Ecto neural progenitor cell (in vitro differentiated cells): ENCODE results near the gene IMMP2L.

Source experiments
- DNase-seq: peaks from one replicate; pipeline ENCODE4 v3.0.0-alpha.2; 2018; ENCODE audit warnings: low spot score

IMMP2L gene

DNA sequence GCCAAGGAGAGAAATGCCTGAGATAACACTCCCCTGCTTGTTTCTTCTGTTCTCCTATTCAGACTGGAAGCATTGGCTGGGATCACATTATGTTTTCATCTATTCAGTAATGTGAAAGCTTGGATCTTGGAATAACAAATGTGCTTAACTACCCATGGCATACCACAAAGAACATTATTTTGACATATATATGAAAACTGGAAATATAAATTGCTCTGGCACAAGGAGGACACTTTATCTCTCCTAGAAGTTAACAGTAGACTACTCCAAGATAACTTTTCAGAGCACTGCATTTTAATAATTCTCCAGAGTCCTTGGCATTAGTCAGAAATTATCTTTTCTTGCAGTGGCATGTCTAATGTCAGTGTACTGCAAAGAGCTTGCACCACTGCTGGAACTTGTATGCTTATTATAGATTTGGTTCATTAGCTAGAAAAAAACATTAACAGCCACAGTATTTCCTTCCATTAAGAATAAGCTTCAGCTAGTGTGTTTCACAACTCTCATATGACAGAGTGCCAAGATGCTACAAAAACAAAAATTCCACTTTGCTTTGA is 640.6 kb downstream of the IMMP2L start:
- no peak for DNase-seq

DNA sequence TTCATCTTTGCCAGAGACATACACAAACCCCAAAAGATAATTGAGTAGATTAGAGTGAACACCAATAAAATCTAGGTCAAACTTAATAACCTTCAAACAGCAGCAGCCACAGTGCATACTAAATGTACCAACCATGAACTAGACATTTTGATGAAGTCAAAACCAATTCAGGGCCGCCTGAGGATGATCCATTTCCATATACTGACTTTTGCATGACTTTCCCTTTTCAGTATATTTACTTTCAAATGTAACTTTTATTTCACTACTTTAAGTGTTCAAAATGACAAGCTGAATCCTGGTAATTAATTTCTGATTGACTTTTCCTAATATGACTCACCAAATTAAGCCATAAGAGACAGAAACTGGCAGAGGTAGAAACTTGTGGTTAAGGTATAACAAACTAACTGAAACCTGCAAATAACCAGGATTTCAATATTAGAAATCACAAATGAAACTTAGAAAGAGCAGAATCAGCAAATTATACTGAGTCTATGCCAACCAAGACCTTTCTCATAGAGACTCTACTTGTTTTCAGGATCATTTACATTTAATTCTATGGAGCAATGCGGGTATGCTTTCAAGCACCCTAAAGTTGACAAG is 643.2 kb downstream of the IMMP2L start:
- no peak for DNase-seq

DNA sequence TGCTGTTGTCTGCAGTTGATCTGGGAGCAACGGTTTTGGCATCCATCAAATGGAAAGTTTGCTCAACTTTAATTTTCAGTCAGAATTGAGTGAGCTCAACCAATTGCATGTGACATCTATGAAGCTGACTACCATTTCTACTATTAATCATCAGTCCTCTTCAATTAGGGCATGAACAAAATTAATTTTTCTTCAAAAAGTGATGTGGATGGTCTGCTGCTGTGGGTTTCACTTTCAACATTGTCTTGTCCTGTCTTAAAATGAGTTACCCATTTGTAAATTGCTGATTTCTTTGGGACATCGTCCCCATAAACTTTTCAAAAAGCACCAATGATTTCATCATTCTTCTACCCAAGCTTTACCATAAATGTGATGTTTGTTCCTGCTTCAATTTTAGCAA is 648.0 kb downstream of the IMMP2L start:
- no peak for DNase-seq

GRCh38 chr7:110911632-110912031 is 650.7 kb downstream of the IMMP2L start:
- no peak for DNase-seq

DNA sequence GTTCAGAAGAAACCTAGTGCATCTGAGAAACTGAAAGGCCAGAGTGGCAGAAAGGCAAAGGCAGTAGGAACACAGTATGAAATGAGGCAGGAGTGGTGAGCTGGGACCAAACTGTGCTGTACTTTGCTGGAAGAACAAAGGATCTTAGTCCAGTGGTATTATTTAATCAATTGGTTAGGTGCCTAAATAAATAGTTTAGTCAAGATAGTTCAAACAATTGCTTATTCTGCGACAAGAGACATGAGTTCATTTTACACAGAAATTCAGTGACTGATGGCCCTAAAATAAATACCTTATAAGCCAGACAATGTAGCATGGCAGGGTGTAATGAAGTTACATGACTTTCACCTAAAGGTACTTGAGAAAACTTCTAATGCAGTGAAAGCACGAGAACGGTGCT is 653.2 kb downstream of the IMMP2L start:
- no peak for DNase-seq

DNA sequence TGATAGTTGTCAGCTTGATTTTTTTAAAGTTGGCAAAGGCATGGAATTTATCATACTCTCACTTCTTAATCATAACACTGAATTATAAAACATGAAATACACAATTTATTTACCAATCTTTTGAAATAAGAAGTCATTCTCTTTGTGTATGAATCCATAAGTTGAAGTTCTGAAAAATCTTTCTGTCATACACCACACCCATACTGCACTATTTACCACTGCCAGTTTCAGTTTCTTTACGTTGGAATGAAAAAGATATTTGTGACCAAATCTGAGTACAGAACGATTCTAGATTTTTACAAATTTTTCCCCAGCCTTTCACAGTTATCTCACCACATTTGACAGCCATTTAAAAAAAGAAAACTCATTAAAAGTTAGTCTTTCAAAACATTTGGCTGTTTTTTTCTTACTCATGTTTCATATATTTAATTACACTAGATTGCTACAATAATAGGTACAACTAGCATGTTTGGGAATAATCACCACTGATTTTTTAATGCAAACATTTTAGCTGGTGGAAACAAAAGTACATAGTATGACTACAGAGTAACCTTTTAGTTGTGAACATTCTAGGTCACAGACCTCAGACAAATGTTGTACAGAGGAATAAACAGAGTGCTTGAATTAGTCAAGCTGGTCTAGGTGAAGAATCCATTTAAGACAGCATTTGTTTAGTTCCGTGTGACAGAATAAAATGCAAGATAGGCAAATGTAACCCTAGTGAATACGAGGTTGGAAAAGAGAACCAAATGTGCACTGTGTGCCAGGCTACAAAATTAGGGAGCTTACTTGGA is 656.3 kb downstream of the IMMP2L start:
- no peak for DNase-seq

DNA sequence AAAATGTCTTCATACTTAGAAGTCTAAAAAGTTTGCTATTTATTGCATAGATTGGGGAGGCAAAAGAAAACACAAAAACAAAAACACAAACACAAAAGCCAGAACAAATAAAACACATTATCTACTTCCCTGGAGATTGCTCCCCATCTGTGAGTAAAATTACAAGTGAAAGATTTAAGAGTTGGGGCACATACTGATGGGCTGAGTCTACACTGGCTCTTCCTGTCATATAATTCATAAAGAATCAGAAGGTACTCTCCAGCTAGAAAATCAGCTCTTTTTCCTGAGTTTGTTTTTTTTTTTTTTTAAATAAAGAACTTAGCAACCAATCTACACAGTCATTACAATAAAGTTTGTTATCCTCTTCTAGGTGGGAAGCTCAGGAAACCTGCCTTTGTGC is 663.8 kb downstream of the IMMP2L start:
- no peak for DNase-seq

GRCh38 chr7:110897538-110897937 is 664.8 kb downstream of the IMMP2L start:
- DNase-seq: no peak

DNA sequence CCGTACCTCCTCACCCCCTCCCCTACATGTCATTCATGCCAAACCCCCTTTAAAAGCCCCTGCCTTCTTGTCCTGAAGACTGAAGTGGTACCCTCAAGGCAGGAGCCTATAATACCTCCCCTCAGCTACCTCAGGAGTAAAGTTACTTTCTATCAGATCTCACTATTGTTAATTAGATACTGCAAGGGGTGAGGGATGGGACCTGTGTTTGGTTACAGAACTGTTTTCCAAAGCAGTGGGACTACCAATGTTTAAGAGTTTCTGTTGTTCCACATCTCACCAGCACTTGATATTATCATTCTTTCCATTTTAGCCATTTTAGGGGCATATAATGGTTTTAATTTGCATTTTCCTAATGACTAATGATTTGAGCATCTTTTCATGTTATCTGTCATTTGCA is 668.2 kb downstream of the IMMP2L start:
- DNase-seq: no peak

- DNase-seq: no peak
Observed at GRCh38 chr7:110891197-110891596, 671.1 kb downstream of the IMMP2L start.

GRCh38 chr7:110890101-110890500 is 672.2 kb downstream of the IMMP2L start:
- DNase-seq: no peak

GRCh38 chr7:110889335-110889734 is 673.0 kb downstream of the IMMP2L start:
- no peak for DNase-seq

DNA sequence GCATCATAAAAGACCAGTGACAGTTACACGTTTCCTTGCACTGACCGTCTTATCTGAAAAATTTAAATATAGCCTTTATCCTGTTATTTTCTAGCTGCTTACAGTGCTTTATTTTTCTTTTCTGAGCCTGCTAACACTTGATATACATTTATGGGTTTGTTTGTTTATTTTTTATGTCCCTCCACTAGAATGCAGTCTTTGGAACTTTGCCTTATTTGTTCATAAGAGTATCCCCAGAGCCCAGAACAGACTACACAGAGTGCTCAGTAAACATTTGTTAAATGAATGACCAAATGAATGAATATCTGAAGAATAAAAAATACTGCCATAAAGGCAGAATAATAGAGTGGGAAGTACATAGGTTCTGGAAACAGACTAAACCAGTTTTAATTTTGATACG is 673.7 kb downstream of the IMMP2L start:
- no peak for DNase-seq

DNA sequence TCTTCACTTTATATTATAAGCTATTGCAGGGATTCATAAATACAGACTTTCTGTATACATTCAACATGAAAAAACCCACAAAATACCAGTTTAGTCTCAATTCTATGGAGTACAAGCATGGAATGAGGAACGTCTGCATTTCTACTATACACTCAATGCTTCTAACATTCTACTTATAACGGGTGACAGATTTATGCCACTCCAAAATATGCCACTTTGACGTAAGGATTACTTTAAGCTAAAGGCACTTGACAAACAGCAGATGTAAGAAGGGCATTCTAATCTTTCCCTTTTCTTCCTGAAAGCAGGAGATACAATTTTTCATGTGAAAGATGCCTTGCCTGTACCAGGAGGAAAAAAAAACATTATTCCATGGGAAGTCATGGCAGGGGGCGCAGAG is 676.8 kb downstream of the IMMP2L start:
- DNase-seq: no peak

- DNase-seq: no peak
Observed at GRCh38 chr7:110881721-110882120, 680.6 kb downstream of the IMMP2L start.

DNA sequence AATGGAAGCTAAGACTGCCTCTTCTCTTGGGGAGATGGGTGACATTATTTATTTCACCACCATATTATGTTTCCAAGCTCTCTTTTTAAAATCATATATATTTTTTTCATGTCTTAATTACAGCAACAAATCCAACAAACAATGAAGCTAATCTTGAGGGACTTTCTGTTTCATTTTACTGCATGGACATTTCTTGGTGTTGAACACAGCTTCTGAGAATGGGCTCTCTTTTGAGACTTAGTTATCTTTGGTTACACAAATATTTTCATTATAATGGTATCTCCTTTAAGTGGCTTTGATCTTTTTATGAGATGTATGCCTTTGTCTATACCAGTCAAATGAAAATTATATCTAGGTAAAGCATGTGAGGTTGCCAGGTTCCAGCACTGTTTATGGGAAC is 681.3 kb downstream of the IMMP2L start:
- DNase-seq: no peak

GRCh38 chr7:110877016-110877415 is 685.3 kb downstream of the IMMP2L start:
- no peak for DNase-seq

GRCh38 chr7:110875346-110875745 is 686.9 kb downstream of the IMMP2L start:
- DNase-seq: no peak

- DNase-seq: no peak
Observed at GRCh38 chr7:110871856-110872255, 690.4 kb downstream of the IMMP2L start.

GRCh38 chr7:110870926-110871325 is 691.4 kb downstream of the IMMP2L start:
- no peak for DNase-seq

GRCh38 chr7:110868458-110868857 is 693.8 kb downstream of the IMMP2L start:
- DNase-seq: no peak

DNA sequence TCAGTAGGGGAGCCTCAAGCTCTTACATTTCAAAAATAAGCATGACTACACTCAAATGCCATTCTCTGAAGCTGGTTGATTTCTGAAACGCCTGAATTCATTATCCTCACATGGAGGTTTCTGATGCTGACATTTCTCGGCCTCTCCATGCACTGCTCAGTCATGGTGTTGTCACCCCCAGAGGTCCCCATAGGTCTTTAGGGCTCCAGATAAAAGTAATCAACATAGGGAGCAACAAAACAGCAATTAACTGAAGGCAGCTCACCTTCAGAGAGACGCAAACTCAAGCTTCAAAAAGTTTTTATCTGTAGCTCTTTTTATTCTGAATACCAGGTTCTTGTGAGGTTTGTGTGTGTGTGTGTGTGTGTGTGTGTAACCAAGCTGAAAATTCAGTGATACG is 694.5 kb downstream of the IMMP2L start:
- no peak for DNase-seq

- DNase-seq: no peak
Observed at GRCh38 chr7:110863258-110863657, 699.0 kb downstream of the IMMP2L start.

DNA sequence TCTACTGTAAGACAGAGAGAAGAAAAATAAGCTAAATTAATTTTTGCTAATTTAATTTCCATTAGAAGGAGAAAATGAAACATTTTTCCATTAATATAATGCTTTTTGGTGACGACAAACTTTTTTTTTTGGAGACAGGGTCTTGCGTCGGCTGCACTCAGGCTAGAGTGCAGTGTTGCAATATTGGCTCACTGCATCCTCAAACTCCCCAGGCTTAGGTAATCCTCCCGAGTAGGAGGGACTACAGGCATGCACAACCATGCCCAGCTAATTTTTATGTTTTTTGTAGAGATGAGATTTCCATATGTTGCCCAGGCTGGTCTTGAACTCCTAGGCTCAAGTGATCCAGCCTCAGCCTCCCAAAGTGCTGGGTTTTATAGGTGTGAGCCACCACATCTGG is 701.1 kb downstream of the IMMP2L start:
- no peak for DNase-seq
